Neural cell (in vitro differentiated cells): ENCODE measurements around the gene YY1.

Source experiments
- TAF1 ChIP-seq: IDR thresholded peaks from 2 replicates; pipeline ENCODE4 v1.6.1; 2012; ENCODE audit warnings: low read depth
- TF ChIP-seq, protein P1 (sequence below): IDR thresholded peaks from 2 replicates; pipeline ENCODE4 v1.6.1; 2012; ENCODE audit warnings: borderline replicate concordance

DNA sequence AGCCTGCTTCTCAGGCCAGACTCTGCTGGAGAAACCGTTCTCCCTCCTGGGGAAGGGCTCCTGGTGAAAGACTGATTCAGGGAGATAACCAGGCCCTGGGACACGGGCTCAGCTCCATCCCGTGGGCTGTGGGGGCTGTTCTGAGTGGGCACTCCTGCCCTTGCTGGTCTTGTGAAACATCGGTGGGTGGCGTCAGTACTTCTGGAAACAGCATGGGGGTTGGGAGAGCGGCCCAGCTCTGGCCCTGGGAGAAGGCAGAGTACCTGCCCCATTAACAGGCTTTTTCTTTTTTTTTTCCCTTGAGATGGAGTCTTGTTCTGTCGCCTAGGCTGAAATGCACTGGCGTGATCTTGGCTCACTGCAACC, 85.0 kb downstream of the YY1 start:
- TF ChIP-seq, protein P1, sequence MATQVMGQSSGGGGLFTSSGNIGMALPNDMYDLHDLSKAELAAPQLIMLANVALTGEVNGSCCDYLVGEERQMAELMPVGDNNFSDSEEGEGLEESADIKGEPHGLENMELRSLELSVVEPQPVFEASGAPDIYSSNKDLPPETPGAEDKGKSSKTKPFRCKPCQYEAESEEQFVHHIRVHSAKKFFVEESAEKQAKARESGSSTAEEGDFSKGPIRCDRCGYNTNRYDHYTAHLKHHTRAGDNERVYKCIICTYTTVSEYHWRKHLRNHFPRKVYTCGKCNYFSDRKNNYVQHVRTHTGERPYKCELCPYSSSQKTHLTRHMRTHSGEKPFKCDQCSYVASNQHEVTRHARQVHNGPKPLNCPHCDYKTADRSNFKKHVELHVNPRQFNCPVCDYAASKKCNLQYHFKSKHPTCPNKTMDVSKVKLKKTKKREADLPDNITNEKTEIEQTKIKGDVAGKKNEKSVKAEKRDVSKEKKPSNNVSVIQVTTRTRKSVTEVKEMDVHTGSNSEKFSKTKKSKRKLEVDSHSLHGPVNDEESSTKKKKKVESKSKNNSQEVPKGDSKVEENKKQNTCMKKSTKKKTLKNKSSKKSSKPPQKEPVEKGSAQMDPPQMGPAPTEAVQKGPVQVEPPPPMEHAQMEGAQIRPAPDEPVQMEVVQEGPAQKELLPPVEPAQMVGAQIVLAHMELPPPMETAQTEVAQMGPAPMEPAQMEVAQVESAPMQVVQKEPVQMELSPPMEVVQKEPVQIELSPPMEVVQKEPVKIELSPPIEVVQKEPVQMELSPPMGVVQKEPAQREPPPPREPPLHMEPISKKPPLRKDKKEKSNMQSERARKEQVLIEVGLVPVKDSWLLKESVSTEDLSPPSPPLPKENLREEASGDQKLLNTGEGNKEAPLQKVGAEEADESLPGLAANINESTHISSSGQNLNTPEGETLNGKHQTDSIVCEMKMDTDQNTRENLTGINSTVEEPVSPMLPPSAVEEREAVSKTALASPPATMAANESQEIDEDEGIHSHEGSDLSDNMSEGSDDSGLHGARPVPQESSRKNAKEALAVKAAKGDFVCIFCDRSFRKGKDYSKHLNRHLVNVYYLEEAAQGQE = no peak
- no peak for TF ChIP-seq TAF1
